ENCODE measurements around the gene IL36RN. TPM values are rescaled to one million over a fixed set of nuclear protein-coding genes. Genes with fewer than 3 reads are reported as not detected.

IL36RN gene
- polyA plus RNA-seq, 6 donors from 2014 or later = not detected

GRCh38 chr2:113054066-113054465 lies 4.9 kb upstream of the IL36RN start:
- H3K27ac Mint-ChIP-seq = no peak overlapping the region
- peaks cover 18 to 32% of the 10 kb centered on the region in 2 donors for H3K36me3 Mint-ChIP-seq
- no peak overlapping the region for H3K4me3 Mint-ChIP-seq
- peaks cover 27 to 56% (median 29%) of the 10 kb centered on the region in 3 donors for H3K27me3 Mint-ChIP-seq
- peaks cover 20 to 33% (median 29%) of the 10 kb centered on the region in 7 donors for H3K9me3 Mint-ChIP-seq
- H3K4me1 Mint-ChIP-seq = no peaks in the 10 kb centered on the region
- DNase-seq (no peak), ATAC-seq (ENCODE audit: low read depth in 2 of 2) (no peak)

GRCh38 chr2:113056521-113056920 lies 2.5 kb upstream of the IL36RN start:
- Mint-ChIP-seq H3K36me3 (peaks cover 18 to 20% of the 10 kb centered on the region in 2 donors), H3K4me3 (no peak overlapping the region), H3K27me3 (peaks cover 31 to 63% (median 32%) of the 10 kb centered on the region in 3 donors), H3K4me1 (no peaks in the 10 kb centered on the region), H3K27ac (no peak overlapping the region), H3K9me3 (peaks cover 16 to 33% (median 27%) of the 10 kb centered on the region in 7 donors)
- ATAC-seq (ENCODE audit: low read depth in 2 of 2) (no peak), DNase-seq (no peak)

- no peak for DNase-seq
- Mint-ChIP-seq H3K9me3 (peaks cover 16 to 33% (median 27%) of the 10 kb centered on the region in 7 donors), H3K27ac (no peak overlapping the region), H3K36me3 (peaks cover 18 to 20% of the 10 kb centered on the region in 2 donors), H3K4me1 (no peaks in the 10 kb centered on the region), H3K4me3 (no peak overlapping the region), H3K27me3 (peaks cover 29 to 59% (median 29%) of the 10 kb centered on the region in 3 donors)
- ATAC-seq (ENCODE audit: low read depth in 2 of 2) = no peak
Measured at GRCh38 chr2:113057117-113057516, 1.9 kb upstream of the IL36RN start.

GRCh38 chr2:113058411-113058994 lies 495 bp upstream of the IL36RN start:
- peaks cover 17 to 59% (median 20%) of the 10 kb centered on the region in 3 donors for H3K27me3 Mint-ChIP-seq
- peak overlapping the region in 1 of 6 donors; percentile 1 for H3K27ac Mint-ChIP-seq
- peaks cover 18 to 20% of the 10 kb centered on the region in 2 donors for H3K36me3 Mint-ChIP-seq
- H3K9me3 Mint-ChIP-seq = peaks cover 16 to 29% (median 27%) of the 10 kb centered on the region in 7 donors
- DNase-seq (no peak), ATAC-seq (ENCODE audit: low read depth in 2 of 2) (no peak)
- H3K4me1 Mint-ChIP-seq = no peaks in the 10 kb centered on the region
- no peak overlapping the region for H3K4me3 Mint-ChIP-seq

- DNase-seq = no peak
- no peaks in the 10 kb centered on the region for H3K4me1 Mint-ChIP-seq
- no peak for ATAC-seq (ENCODE audit: low read depth in 2 of 2)
- peak overlapping the region in 2 of 6 donors; percentile 41 to 76 for H3K27ac Mint-ChIP-seq
- H3K27me3 Mint-ChIP-seq = peaks cover 19 to 59% (median 21%) of the 10 kb centered on the region in 3 donors
- H3K9me3 Mint-ChIP-seq = peaks cover 7 to 14% (median 11%) of the 10 kb centered on the region in 7 donors
- no peak overlapping the region for H3K4me3 Mint-ChIP-seq
- peaks cover 4 to 8% of the 10 kb centered on the region in 2 donors for H3K36me3 Mint-ChIP-seq
Measured at GRCh38 chr2:113060396-113060795, 1.4 kb downstream of the IL36RN start.

GRCh38 chr2:113060796-113061195 lies 1.8 kb downstream of the IL36RN start:
- Mint-ChIP-seq H3K27ac (no peak overlapping the region), H3K9me3 (peaks cover 4 to 12% (median 7%) of the 10 kb centered on the region in 7 donors)

GRCh38 chr2:113061241-113061640 lies 2.2 kb downstream of the IL36RN start:
- no peak overlapping the region for H3K27ac Mint-ChIP-seq
- H3K4me1 Mint-ChIP-seq = no peaks in the 10 kb centered on the region

More at GRCh38 chr2:113060796-113061195, 1.8 kb downstream of the IL36RN start:
- H3K4me3 Mint-ChIP-seq = no peak overlapping the region
- DNase-seq = no peak
- ATAC-seq (ENCODE audit: low read depth in 2 of 2) = no peak
- peaks cover 15 to 57% (median 23%) of the 10 kb centered on the region in 3 donors for H3K27me3 Mint-ChIP-seq
- peaks cover under 1 to 4% of the 10 kb centered on the region in 2 donors for H3K36me3 Mint-ChIP-seq
- H3K4me1 Mint-ChIP-seq = no peaks in the 10 kb centered on the region

GRCh38 chr2:113061896-113062770 lies 3.1 kb downstream of the IL36RN start:
- Mint-ChIP-seq H3K9me3 (peaks cover 0 to 6% (median 0%) of the 10 kb centered on the region in 7 donors), H3K27ac (no peak overlapping the region), H3K4me3 (no peak overlapping the region), H3K27me3 (peaks cover 15 to 51% (median 30%) of the 10 kb centered on the region in 3 donors), H3K36me3 (no peaks in the 10 kb centered on the region), H3K4me1 (no peaks in the 10 kb centered on the region)
- ATAC-seq (ENCODE audit: low read depth in 2 of 2) (no peak), DNase-seq (no peak)

More at GRCh38 chr2:113061241-113061640, 2.2 kb downstream of the IL36RN start:
- H3K36me3 Mint-ChIP-seq = no peaks in the 10 kb centered on the region
- DNase-seq (no peak), ATAC-seq (ENCODE audit: low read depth in 2 of 2) (no peak)
- H3K4me3 Mint-ChIP-seq = no peak overlapping the region
- H3K27me3 Mint-ChIP-seq = peaks cover 15 to 56% (median 23%) of the 10 kb centered on the region in 3 donors
- peaks cover 2 to 7% (median 3%) of the 10 kb centered on the region in 7 donors for H3K9me3 Mint-ChIP-seq

GRCh38 chr2:113064281-113064680 lies 5.3 kb downstream of the IL36RN start:
- Mint-ChIP-seq H3K9me3 (peaks cover 0 to 6% (median 0%) of the 10 kb centered on the region in 7 donors), H3K4me3 (no peak overlapping the region), H3K4me1 (no peaks in the 10 kb centered on the region), H3K36me3 (no peaks in the 10 kb centered on the region), H3K27ac (peak overlapping the region in 1 of 6 donors; percentile 34), H3K27me3 (peaks cover 19 to 50% (median 37%) of the 10 kb centered on the region in 3 donors)
- DNase-seq (no peak), ATAC-seq (ENCODE audit: low read depth in 2 of 2) (no peak)

GRCh38 chr2:113064898-113065297 lies 5.9 kb downstream of the IL36RN start:
- DNase-seq = no peak
- no peaks in the 10 kb centered on the region for H3K4me1 Mint-ChIP-seq
- H3K4me3 Mint-ChIP-seq = no peak overlapping the region
- ATAC-seq (ENCODE audit: low read depth in 2 of 2) = no peak
- H3K27ac Mint-ChIP-seq = no peak overlapping the region
- H3K36me3 Mint-ChIP-seq = no peaks in the 10 kb centered on the region
- peaks cover 0 to 6% (median 0%) of the 10 kb centered on the region in 7 donors for H3K9me3 Mint-ChIP-seq
- peaks cover 16 to 48% (median 44%) of the 10 kb centered on the region in 3 donors for H3K27me3 Mint-ChIP-seq

- ATAC-seq (ENCODE audit: low read depth in 2 of 2) = no peak
- H3K36me3 Mint-ChIP-seq = no peaks in the 10 kb centered on the region
- DNase-seq = no peak
- peaks cover 12 to 39% (median 34%) of the 10 kb centered on the region in 3 donors for H3K27me3 Mint-ChIP-seq
- peaks cover 0 to 6% (median 0%) of the 10 kb centered on the region in 7 donors for H3K9me3 Mint-ChIP-seq
- H3K4me3 Mint-ChIP-seq = no peak within 1 kb of the TSS
- H3K4me1 Mint-ChIP-seq = no peaks in the 10 kb centered on the region
- H3K27ac Mint-ChIP-seq = peak within 1 kb of the TSS in 1 of 6 donors; percentile 19
Measured at GRCh38 chr2:113067681-113068080, 8.7 kb downstream of the IL36RN start, which contains the start of gene IL1F10. IL1F10 (plus strand) TSS chr2:113067970; CDS start chr2:113072739, 4,769 bp downstream.

- Mint-ChIP-seq H3K27ac (no peak overlapping the region), H3K9me3 (peaks cover 0 to 6% (median 0%) of the 10 kb centered on the region in 7 donors), H3K4me1 (no peaks in the 10 kb centered on the region), H3K36me3 (no peaks in the 10 kb centered on the region), H3K4me3 (no peak overlapping the region), H3K27me3 (peaks cover 17 to 43% (median 35%) of the 10 kb centered on the region in 3 donors)
- DNase-seq (no peak), ATAC-seq (ENCODE audit: low read depth in 2 of 2) (no peak)
Measured at GRCh38 chr2:113068249-113068648, 9.3 kb downstream of the IL36RN start.

- DNase-seq (no peak), ATAC-seq (ENCODE audit: low read depth in 2 of 2) (no peak)
- Mint-ChIP-seq H3K27me3 (peaks cover 18 to 46% (median 33%) of the 10 kb centered on the region in 3 donors), H3K36me3 (no peaks in the 10 kb centered on the region), H3K27ac (peak overlapping the region in 1 of 6 donors; percentile 55), H3K9me3 (peaks cover 0 to 6% (median 0%) of the 10 kb centered on the region in 7 donors), H3K4me1 (no peaks in the 10 kb centered on the region), H3K4me3 (no peak overlapping the region)
Measured at GRCh38 chr2:113068706-113069485, 9.9 kb downstream of the IL36RN start.
